GM12875 (cell line): ENCODE measurements around the gene OTOF.

Experiments
- H3K4me3 ChIP-seq: one replicate; pipeline ENCODE4 v1.5.1; 2011; ENCODE audit warnings: low read depth, low read length, control low read depth
- CTCF ChIP-seq: IDR thresholded peaks from 2 replicates; pipeline ENCODE4 v1.5.1; 2011; ENCODE audit warnings: low read depth, mild to moderate bottlenecking, control low read depth, inconsistent platforms, low read length, moderate library complexity, borderline replicate concordance; ENCODE audit not compliant: insufficient read depth

Gene OTOF

GRCh38 chr2:26465981-26466471, 11.9 kb downstream of the OTOF start:
- H3K4me3 ChIP-seq: no peak overlapping the region
- no peak for TF ChIP-seq CTCF

DNA sequence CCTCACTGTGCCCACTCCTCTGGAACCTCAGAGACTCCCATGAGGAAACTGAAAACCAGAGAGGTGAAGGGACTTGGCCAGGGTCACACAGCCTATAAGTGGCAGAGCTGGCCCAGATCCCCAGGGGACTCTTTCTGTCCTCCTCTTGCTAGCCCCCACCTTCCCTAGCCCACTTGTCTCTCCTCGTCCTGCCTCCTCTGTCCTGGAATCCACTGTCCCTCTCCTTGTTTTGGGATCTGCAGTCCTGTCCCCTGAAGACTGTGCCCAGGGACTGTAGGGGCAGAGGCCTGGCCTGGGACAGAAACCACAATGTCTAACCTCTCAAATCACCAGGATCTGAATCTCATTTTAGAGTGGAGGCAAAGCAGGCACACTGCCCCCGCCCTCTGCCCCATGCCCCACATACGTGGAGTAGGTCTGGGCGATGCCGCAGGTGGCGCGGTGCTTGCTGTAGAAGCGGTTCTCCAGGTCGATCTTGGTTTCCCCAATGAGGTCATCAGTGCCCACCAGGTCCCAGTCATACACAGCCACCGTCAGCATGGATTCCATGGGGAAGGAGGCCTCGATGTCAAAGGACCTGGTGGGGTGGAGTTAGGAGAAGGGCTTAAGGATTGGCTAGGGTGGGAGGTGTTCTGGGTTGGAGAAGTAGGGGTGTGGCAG, 12.5 kb downstream of the OTOF start:
- TF ChIP-seq CTCF: no peak
- H3K4me3 ChIP-seq: no peak overlapping the region

DNA sequence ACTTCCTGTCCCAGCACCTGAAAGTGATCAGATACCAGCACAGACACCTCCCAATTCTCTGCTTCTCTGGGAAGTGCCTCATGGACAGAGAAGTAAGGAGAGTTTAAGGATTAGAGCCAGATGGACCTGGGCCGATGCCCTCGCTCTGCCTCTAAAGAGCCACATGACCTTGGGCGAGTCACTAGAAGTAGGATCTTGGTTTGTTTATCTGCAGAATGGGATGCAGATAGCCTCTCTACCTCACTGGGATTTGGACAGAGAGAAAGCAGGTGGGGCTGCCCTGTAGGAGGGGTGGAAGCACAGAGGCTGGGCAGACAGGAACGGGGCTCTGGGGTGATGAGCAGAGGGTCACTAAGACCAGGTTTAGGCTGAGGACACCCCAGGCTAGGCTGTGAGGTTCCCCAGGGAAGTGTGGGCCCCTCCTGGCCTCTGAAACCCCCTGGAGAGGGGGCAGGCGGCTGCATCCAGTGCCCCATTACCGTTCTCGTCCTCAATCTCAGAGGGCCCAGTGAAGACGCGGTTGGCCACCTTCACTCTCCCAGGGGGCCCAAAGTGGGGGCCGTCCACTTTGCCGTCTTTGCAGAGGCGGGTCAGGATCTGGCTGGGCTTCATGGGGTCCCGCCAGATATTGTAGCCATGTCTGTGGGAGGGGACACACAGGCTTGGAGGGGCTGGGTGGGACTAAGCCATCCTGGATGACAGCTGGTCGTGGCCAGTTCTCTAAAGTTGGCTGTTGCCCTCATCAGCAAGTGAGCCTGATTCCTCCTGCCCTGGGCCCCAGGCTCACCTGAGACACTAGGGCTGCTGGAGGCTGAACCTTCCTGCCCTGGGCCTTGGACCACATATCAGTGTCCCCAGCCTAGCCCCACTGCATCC, 13.3 kb downstream of the OTOF start:
- TF ChIP-seq CTCF: no peak
- no peak overlapping the region for H3K4me3 ChIP-seq

DNA sequence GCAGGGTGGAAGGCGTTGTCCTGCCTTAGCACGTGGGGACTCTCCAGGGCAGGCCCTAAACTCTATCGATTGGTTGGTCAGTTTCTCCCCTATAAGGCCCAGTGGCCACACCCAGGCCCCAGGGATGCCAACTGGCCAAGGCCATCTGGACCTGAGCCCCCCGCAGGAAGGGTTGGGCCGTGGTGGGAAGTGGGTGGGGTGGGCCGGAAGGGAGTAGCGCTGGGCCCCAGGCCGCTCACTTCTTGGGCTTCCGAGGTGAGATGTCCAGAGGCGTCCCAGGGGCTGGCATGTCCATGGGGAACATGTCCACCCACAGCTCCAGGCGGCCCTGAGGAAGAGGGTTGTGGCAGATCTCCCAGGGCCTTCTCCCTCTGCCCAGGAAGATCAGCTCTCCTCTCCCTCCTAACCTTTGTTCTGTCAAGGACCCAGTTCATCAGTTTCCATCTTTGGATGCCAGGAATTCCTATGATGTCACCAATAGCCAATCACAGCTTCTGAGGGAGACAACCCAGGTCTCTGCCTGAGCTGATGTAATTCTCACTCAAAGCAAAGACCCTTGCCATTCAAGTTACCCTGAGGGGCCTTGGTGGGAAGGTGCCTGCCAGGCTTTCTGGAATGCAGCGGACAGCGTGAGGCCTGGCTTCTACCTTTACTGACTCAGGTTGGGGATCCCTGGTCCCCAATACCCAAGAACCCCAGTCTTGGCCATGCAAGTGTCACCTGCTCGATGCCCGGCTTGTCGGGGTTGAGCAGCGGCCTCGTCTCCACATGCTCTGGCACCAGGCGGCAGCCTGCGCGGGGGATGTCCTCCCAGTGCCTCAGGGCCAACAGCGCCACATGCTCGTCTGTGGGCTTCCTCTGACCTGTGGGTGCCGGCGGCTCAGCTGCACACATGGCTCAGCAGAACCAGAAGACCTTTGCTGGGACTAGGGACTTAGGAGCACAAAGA, 14.4 kb downstream of the OTOF start:
- H3K4me3 ChIP-seq: no peak overlapping the region
- TF ChIP-seq CTCF: no peak

DNA sequence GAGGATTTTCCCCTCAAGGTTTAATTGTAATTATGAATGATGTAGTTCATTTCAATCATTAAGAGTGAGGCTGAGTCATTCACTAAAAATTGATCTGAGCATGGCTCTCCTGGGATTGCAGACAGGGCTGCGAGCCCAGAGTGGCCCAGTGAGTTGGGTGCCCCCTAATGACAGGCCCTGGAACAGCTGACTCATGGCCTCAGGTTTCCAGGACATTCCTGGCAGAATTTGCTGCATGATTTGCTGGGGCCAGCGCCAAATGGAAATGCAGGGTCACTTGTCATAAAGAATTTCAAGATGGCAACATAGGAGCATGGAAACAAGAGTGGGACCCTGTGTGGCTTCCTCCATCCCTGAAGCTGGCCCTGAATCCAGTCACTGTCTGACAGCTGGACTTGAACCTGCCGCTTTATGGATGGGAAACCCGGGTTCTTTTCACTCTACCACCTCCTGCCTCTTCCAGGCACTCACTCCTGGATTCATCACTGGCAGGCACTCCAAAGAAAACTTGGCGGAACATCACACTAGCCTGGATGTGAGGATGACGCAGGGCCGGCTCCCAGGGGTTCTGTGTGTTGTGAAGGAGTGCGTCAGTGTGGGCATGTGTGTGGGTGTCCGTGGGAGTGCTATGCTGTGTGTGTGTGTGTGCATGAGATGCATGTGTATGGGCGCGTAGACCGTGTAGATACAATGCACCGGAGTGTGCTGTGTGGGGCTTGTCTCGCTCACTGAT, 15.2 kb downstream of the OTOF start:
- no peak overlapping the region for H3K4me3 ChIP-seq
- TF ChIP-seq CTCF: peak; percentile 61; the same call in 1 of the 2 replicates

- no peak overlapping the region for H3K4me3 ChIP-seq
Observed at GRCh38 chr2:26462100-26462499, 15.8 kb downstream of the OTOF start.

More at GRCh38 chr2:26462100-26462499, 15.8 kb downstream of the OTOF start:
- no peak for TF ChIP-seq CTCF
